GM12873 (cell line): ENCODE measurements around the gene NRXN3.

Experiments used
- CTCF ChIP-seq: IDR thresholded peaks from 2 replicates; pipeline ENCODE4 v1.5.1; 2012; ENCODE audit warnings: low read depth, mild to moderate bottlenecking, moderate library complexity, low read length, control low read depth; ENCODE audit not compliant: insufficient read depth; ENCODE audit errors: missing control alignments

The NRXN3 gene

DNA sequence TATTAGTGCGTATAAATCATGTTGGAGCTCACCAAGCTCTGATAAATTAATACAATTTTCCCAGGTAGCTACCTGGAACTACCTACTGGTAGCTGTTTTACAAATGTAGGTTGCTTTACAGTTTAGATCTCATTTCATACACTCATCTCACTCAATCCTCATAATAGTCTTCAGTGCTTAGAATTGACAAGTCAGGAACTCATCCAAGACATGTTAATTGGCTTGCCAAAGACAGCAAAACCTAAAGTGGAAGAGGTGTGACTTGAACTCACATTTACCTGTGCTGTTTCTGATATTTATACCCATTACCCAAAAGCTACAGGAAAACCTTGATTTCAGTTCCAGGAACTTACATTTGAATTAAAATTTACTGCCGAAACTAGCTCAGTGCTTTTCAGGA, 1744.4 kb downstream of the NRXN3 start:
- TF ChIP-seq CTCF, result no peak

- TF ChIP-seq CTCF, result no peak
Measured at GRCh38 chr14:79915406-79915805, 1745.2 kb downstream of the NRXN3 start.

DNA sequence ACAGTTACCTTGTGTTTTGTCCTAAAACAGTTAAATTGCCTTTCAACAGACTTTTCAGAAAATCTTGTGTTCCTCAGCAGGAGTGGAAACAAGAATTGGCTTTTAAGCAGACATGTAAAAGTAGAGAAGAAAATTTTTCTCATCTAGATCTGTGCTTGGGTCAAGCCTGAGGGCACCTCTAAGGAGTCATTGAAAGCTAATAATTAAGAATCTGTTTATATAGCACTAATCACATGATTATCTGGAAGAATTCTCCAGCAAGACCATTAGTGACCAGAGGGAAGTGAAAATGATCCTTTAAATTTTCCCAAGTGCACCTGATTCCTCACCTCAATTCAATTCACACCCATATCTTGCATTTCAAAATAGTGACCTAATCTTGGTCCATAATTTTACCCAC, 1746.1 kb downstream of the NRXN3 start:
- no peak for TF ChIP-seq CTCF

DNA sequence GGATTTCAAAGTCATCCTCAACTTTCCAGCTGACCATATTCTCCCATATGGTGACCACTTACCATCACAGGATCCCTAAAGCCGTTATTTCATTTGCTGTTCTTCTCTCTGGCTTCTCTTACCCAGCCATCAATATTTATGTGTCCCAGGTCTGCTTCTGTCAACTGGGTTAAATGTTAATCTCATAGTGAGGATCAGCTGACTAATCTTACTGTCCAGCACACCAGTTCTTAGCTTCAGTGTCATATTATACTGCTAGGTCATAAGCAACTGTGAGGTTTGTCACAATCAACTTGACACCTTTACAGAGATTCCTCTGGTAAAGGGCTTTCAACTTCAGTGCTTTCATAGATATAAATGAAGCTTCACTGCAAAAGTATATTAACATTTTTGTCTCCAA, 1746.7 kb downstream of the NRXN3 start:
- no peak for TF ChIP-seq CTCF
